Loucy (cell line): ENCODE measurements around the gene TMEM134.
"Not testable (repeated sequence)": the region's sequence is repeated elsewhere in the genome, so short reads cannot be mapped to it uniquely, and the experiment has no call there.

Experiments
- H2AFZ ChIP-seq: fragments of 200-600 bp; sonication (generic); 2 replicates; pipeline ENCODE4 v1.6.0; 2016; ENCODE audit warnings: antibody characterized with exemption, mild to moderate bottlenecking, low read length, moderate library complexity
- H3F3A ChIP-seq: fragments of 200-600 bp; 2 replicates; pipeline ENCODE4 v1.6.0; 2016; ENCODE audit warnings: antibody characterized with exemption, low read depth, mild to moderate bottlenecking
- H3K27me3 ChIP-seq: fragments of 200-600 bp; sonication (generic); 2 replicates; pipeline ENCODE4 v1.6.1; 2014; ENCODE audit warnings: low read length, mild to moderate bottlenecking; ENCODE audit not compliant: insufficient read depth, poor library complexity, severe bottlenecking
- H3K36me3 ChIP-seq: fragments of 200-600 bp; sonication (generic); 2 replicates; pipeline ENCODE4 v1.6.1; 2016; ENCODE audit warnings: low read length; ENCODE audit not compliant: insufficient read depth
- H3K4me1 ChIP-seq: fragments of 200-600 bp; sonication (generic); 2 replicates; pipeline ENCODE4 v1.5.1; 2014; ENCODE audit warnings: low read length, mild to moderate bottlenecking; ENCODE audit not compliant: insufficient read depth, poor library complexity, severe bottlenecking
- H3K4me2 ChIP-seq: fragments of 200-600 bp; sonication (generic); 2 replicates; pipeline ENCODE4 v1.6.0; 2014; ENCODE audit warnings: antibody characterized with exemption, low read length, low read depth, mild to moderate bottlenecking; ENCODE audit not compliant: poor library complexity, severe bottlenecking
- H3K4me3 ChIP-seq: fragments of 200-600 bp; sonication (generic); 2 replicates; pipeline ENCODE4 v1.5.1; 2014; ENCODE audit warnings: low read length, mild to moderate bottlenecking, mixed read lengths; ENCODE audit not compliant: poor library complexity, severe bottlenecking
- H3K79me2 ChIP-seq: fragments of 200-600 bp; sonication (generic); 2 replicates; pipeline ENCODE4 v1.6.1; 2014; ENCODE audit warnings: low read length; ENCODE audit not compliant: insufficient read depth
- H3K9ac ChIP-seq: fragments of 200-600 bp; sonication (generic); 2 replicates; pipeline ENCODE4 v1.6.0; 2014; ENCODE audit warnings: mild to moderate bottlenecking, low read depth, low read length, moderate library complexity; ENCODE audit not compliant: poor library complexity, severe bottlenecking
- H3K9me2 ChIP-seq: fragments of 200-600 bp; sonication (generic); replicated peaks from 2 replicates; pipeline ENCODE4 v1.6.1; 2016; ENCODE audit warnings: low read depth, low read length, mixed read lengths
- H3K9me3 ChIP-seq: fragments of 200-600 bp; sonication (generic); 2 replicates; pipeline ENCODE4 v1.6.1; 2014; ENCODE audit warnings: mild to moderate bottlenecking, antibody characterized with exemption, low read length, low read depth; ENCODE audit not compliant: insufficient read depth
- H4K20me1 ChIP-seq: fragments of 200-600 bp; sonication (generic); 2 replicates; pipeline ENCODE4 v1.6.0; 2014; ENCODE audit warnings: antibody characterized with exemption, low read length, mild to moderate bottlenecking; ENCODE audit not compliant: insufficient read depth, poor library complexity, severe bottlenecking
- EZH2phosphoT487 ChIP-seq: fragments of 200-600 bp; IDR thresholded peaks from 2 replicates; pipeline ENCODE4 v1.6.1; 2018; ENCODE audit warnings: antibody characterized with exemption, mild to moderate bottlenecking, moderate library complexity, borderline replicate concordance
- TF ChIP-seq, protein P1 (sequence below): fragments of 200-600 bp; sonication (generic); conservative IDR thresholded peaks from 2 replicates; pipeline ENCODE4 v1.5.1; 2014; ENCODE audit warnings: mild to moderate bottlenecking, antibody characterized with exemption, low read length

TMEM134 gene

DNA sequence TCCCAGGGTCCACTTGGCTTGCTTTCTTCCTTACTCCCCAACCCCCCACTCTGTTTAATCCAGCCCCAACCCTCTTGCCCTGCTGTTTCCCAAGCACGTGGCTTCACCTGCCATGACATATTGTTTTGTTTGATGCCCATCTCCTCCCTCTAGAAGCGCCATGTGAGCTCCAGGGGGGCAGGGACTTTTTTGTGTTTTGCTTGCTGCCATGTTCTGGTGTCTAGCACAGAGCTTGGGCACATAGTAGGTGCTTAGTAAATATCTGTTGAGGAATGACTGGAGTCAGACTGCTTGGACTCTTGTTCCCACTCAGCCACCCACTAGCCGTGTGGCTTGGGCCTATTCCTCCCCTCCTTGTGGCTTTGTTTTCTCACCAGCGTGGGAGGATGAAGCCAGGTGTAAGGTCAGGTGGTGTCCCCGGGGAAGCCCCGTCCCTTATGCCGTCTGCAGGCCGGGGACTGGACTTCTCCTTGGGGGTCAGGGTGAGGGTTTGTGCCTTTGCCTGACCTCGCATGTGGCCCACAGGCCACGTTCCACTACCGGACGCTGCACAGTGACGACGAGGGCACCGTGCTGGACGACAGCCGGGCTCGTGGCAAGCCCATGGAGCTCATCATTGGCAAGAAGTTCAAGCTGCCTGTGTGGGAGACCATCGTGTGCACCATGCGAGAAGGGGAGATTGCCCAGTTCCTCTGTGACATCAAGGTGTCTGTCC is 17.6 kb upstream of the TMEM134 start:
- peak overlapping the region; percentile 50 for H3K4me3 ChIP-seq
- peaks cover 30% of the 10 kb centered on the region for H3K4me1 ChIP-seq
- H3K9me2 ChIP-seq, result no peaks in the 10 kb centered on the region
- H3K27me3 ChIP-seq, result no peaks in the 10 kb centered on the region
- H3K4me2 ChIP-seq, result peak overlapping the region; percentile 70
- no peaks in the 10 kb centered on the region for H3F3A ChIP-seq
- H4K20me1 ChIP-seq, result peaks cover 14% of the 10 kb centered on the region
- TF ChIP-seq, protein P1, sequence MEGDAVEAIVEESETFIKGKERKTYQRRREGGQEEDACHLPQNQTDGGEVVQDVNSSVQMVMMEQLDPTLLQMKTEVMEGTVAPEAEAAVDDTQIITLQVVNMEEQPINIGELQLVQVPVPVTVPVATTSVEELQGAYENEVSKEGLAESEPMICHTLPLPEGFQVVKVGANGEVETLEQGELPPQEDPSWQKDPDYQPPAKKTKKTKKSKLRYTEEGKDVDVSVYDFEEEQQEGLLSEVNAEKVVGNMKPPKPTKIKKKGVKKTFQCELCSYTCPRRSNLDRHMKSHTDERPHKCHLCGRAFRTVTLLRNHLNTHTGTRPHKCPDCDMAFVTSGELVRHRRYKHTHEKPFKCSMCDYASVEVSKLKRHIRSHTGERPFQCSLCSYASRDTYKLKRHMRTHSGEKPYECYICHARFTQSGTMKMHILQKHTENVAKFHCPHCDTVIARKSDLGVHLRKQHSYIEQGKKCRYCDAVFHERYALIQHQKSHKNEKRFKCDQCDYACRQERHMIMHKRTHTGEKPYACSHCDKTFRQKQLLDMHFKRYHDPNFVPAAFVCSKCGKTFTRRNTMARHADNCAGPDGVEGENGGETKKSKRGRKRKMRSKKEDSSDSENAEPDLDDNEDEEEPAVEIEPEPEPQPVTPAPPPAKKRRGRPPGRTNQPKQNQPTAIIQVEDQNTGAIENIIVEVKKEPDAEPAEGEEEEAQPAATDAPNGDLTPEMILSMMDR, result no peak
- TF ChIP-seq EZH2phosphoT487, result no peak
- peaks cover 42% of the 10 kb centered on the region for H3K79me2 ChIP-seq
- H3K36me3 ChIP-seq, result peaks cover 31% of the 10 kb centered on the region; the same call in 1 of the 2 replicates
- no peak overlapping the region for H3K9ac ChIP-seq
- H3K9me3 ChIP-seq, result no peaks in the 10 kb centered on the region
- H2AFZ ChIP-seq, result no peak overlapping the region

DNA sequence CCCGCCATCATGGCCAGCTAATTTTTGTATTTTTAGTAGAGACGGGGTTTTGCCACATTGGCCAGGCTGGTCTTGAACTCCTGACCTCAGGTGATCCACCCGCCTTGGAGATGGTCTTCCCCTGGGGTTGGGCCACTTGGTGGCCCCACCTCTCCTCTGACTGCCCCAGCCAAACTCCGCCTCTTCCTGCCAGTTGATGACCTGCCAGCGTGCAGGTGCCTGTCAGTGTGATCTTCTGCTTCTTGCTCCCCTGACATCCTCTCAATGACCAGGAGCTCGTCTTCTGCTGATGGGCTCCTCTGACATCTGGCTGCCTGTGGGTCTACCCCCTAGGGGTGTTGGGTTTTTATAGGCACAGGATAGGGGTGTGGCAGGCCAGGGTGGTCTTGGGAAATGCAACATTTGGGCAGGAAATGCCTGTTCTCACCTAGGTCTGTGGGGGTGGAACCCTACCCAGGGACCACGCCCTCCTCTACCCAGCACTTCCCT is 16.9 kb upstream of the TMEM134 start:
- peak overlapping the region; percentile 50 for H3K4me3 ChIP-seq
- H3K27me3 ChIP-seq, H3F3A ChIP-seq, H2AFZ ChIP-seq, H3K9me2 ChIP-seq, H3K9me3 ChIP-seq, H3K9ac ChIP-seq: not testable (repeated sequence)
- peaks cover 30% of the 10 kb centered on the region for H3K4me1 ChIP-seq
- peaks cover 24% of the 10 kb centered on the region; the same call in 1 of the 2 replicates for H3K36me3 ChIP-seq
- H3K4me2 ChIP-seq, result peak overlapping the region; percentile 70
- peaks cover 14% of the 10 kb centered on the region for H4K20me1 ChIP-seq
- H3K79me2 ChIP-seq, result peaks cover 42% of the 10 kb centered on the region

DNA sequence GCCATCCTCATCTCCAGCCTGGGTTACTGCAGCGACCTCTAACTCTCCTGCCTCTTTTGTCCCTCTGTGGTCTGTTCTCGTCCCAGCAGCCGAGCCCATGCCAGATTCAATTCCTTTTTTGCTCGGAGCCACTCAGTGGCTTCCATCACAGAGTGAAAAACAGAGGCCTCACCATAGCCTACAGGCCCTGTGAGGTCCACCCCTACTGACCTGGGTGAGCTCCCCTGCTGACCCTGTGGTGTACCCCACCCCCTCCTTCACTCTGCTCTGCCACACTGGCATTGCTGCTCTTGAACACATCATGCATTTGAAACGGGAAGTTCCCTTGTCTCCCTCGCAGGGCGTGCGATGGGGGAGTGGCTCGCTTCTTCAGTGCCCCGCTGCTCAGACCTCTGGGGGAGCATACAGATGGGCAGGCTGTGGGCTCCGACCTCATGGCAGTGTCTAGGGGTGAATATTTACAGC is 15.8 kb upstream of the TMEM134 start:
- H3F3A ChIP-seq, result no peaks in the 10 kb centered on the region
- H4K20me1 ChIP-seq, result peaks cover 14% of the 10 kb centered on the region
- H3K9ac ChIP-seq, result peak overlapping the region; percentile 94
- H3K79me2 ChIP-seq, result peaks cover 42% of the 10 kb centered on the region
- H3K4me1 ChIP-seq, result peaks cover 30% of the 10 kb centered on the region
- TF ChIP-seq, protein P1, result no peak
- TF ChIP-seq EZH2phosphoT487, result no peak
- H3K27me3 ChIP-seq, result no peaks in the 10 kb centered on the region
- H3K9me3 ChIP-seq, result no peaks in the 10 kb centered on the region
- peak overlapping the region; percentile 82 for H3K4me3 ChIP-seq
- no peaks in the 10 kb centered on the region for H3K9me2 ChIP-seq
- peak overlapping the region; percentile 96 for H3K4me2 ChIP-seq
- H2AFZ ChIP-seq, result no peak overlapping the region
- peaks cover 14% of the 10 kb centered on the region; the same call in 1 of the 2 replicates for H3K36me3 ChIP-seq
